Measurements from ENCODE around the gene ITGB7.

ITGB7 gene

DNA sequence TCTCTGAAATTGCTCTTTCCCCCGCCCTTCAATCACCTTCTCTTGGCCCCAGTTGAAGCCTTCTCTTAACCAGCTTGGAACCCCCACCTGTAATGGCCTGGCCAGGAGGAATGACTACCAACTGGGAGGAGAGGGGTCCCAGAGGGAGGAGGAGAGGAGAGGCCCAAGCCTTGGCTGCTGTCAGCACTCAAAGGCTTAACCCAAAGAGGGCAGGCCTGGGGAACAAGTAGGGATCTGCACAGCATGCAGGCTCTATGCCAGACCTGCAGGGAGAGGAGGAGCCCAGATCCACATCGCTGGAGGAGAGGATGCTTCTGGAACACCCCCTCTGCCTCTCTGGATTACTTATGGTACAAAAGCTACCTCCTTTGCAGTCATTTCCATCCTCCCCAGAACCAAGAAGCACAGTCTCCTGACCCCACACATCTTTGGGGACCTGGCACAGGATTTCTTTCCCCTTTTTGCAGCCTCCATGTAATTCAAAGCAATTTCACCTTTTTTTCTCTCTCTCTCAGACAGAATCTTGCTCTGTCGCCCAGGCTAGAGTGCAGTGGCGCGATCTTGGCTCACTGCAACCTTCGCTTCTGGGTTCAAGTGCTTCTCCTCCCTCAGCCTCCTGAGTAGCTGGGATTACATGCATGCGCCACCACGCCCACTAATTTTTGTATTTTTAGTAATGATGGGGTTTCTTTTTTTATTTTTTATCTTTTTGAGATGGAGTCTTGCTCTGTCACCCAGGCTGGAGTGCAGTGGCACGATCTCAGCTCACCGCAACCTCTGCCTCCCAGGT is 18.8 kb upstream of the ITGB7 start:
- peaks cover 6% of the 10 kb centered on the region for H3K4me1 ChIP-seq (ENCODE audit: low read length)

DNA sequence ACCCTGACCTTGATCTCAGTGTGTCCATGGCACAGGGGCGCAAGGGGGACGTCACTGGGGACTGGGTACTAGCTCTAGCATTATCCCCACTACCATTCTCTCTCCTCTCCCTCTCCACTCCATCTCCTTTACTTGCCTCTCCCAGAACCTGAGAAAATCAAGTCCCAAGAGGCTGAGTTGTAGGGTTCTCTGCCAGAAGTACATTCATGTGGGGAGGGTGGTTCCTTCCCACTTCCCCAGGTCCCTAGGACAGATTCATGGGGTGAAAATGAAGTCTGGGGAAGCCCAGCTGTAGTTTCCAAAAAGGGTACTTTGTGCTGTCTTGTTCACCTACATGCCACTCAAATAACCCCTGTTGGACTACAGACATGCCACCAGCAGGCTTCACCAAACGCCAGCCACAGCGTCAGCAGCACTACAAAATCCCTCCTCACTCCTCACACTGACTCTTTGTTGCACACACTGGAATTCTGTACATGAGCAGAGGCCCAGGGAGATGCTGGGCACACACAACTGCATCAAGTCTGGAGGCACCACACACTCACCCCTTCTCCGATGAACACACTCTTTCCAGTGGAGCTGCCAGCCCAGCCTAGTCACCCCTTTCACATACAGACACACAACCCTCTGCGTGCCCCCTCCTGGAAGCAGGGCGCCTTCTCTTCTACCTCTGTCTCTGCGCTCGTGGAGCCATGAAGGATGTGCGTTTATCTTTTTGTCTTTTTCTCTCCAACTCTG is 18.0 kb upstream of the ITGB7 start:
- Histone ChIP-seq H3K9ac (ENCODE audit: low read length) (no peak overlapping the region), H3K4me2 (ENCODE audit: low read length) (no peak overlapping the region)
- no peak for TF ChIP-seq EZH2phosphoT487 (IDR thresholded peaks at IDR 0.05; ENCODE audit: low read depth)
- TF ChIP-seq, protein P1, sequence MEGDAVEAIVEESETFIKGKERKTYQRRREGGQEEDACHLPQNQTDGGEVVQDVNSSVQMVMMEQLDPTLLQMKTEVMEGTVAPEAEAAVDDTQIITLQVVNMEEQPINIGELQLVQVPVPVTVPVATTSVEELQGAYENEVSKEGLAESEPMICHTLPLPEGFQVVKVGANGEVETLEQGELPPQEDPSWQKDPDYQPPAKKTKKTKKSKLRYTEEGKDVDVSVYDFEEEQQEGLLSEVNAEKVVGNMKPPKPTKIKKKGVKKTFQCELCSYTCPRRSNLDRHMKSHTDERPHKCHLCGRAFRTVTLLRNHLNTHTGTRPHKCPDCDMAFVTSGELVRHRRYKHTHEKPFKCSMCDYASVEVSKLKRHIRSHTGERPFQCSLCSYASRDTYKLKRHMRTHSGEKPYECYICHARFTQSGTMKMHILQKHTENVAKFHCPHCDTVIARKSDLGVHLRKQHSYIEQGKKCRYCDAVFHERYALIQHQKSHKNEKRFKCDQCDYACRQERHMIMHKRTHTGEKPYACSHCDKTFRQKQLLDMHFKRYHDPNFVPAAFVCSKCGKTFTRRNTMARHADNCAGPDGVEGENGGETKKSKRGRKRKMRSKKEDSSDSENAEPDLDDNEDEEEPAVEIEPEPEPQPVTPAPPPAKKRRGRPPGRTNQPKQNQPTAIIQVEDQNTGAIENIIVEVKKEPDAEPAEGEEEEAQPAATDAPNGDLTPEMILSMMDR (IDR thresholded peaks at IDR 0.05; ENCODE audit: low read depth, low read length) = no peak

More for the DNA sequence above, 18.8 kb upstream of the ITGB7 start:
- H4K20me1 ChIP-seq (ENCODE audit: insufficient read depth, low read length) = no peaks in the 10 kb centered on the region
- no peak overlapping the region for H3K9ac ChIP-seq (ENCODE audit: low read length)
- H3K4me2 ChIP-seq (ENCODE audit: low read length) = no peak overlapping the region
- H3K27ac ChIP-seq (ENCODE audit: low read length) = no peak overlapping the region
- no peak overlapping the region for H3K4me3 ChIP-seq (ENCODE audit: low read length)
- TF ChIP-seq EZH2phosphoT487 (IDR thresholded peaks at IDR 0.05; ENCODE audit: low read depth) = no peak
- TF ChIP-seq, protein P1 (IDR thresholded peaks at IDR 0.05; ENCODE audit: low read depth, low read length) = no peak
- H3K9me3 ChIP-seq (ENCODE audit: insufficient read depth, low read length) = no peaks in the 10 kb centered on the region
- H3K79me2 ChIP-seq (ENCODE audit: low read length) = no peaks in the 10 kb centered on the region
- no peaks in the 10 kb centered on the region for H3K36me3 ChIP-seq (replicated peaks; ENCODE audit: low read depth, low read length)
- no peak overlapping the region for H2AFZ ChIP-seq (ENCODE audit: low read depth, low read length)
- no peaks in the 10 kb centered on the region for H3K27me3 ChIP-seq (ENCODE audit: low read depth, low read length)

DNA sequence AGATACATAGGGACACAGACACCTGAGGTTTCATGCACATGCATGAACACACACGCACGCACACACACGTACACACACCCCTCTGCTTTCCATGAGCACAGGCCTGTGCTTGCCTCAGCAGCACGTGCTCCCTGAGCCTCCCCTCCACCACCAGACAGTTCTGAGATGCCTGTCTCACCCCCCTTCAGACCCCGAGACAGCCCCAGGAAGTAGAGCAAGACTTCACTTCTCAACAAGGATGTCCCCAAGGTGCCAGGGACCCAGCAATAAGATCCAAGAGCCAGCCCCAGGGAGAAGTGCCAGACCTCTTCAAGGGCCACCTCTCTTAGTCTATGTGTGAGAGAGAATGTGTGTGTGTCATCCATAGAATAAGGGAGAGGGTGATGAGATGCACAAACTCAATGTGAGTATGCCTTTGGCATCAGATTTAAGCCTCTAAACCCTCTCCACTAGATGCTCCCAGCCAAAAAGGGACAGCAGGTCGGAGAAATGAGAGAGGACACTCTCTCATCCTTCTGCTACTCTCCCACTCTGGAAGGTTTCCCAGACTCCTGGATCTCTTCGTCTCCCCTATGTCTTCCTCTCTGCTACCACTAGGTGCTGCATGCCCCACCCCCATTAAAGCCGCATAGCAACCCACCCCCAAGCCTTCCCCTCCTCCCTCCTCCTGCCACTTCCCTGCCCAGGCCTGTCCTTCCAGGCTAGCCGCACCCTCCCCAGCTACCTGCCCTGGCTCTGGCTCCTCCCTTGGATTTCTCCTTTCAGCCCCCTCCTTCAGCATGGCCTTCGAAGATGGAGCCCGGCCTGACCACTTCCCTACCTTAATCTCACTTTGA is 17.2 kb upstream of the ITGB7 start:
- H3K36me3 ChIP-seq (replicated peaks; ENCODE audit: low read depth, low read length) = no peaks in the 10 kb centered on the region
- TF ChIP-seq EZH2phosphoT487 (IDR thresholded peaks at IDR 0.05; ENCODE audit: low read depth) = no peak
- TF ChIP-seq, protein P1 (IDR thresholded peaks at IDR 0.05; ENCODE audit: low read depth, low read length) = no peak
- H3K27me3 ChIP-seq (ENCODE audit: low read depth, low read length) = peaks cover 7% of the 10 kb centered on the region
- no peaks in the 10 kb centered on the region for H3K9me3 ChIP-seq (ENCODE audit: insufficient read depth, low read length)
- H3K4me3 ChIP-seq (ENCODE audit: low read length) = no peak overlapping the region
- H2AFZ ChIP-seq (ENCODE audit: low read depth, low read length) = no peak overlapping the region
- no peak overlapping the region for H3K4me2 ChIP-seq (ENCODE audit: low read length)
- no peaks in the 10 kb centered on the region for H4K20me1 ChIP-seq (ENCODE audit: insufficient read depth, low read length)
- no peaks in the 10 kb centered on the region for H3K79me2 ChIP-seq (ENCODE audit: low read length)
- no peak overlapping the region for H3K9ac ChIP-seq (ENCODE audit: low read length)
- no peak overlapping the region for H3K27ac ChIP-seq (ENCODE audit: low read length)
- peaks cover 11% of the 10 kb centered on the region for H3K4me1 ChIP-seq (ENCODE audit: low read length)

More for the DNA sequence above, 18.0 kb upstream of the ITGB7 start:
- no peaks in the 10 kb centered on the region for H3K79me2 ChIP-seq (ENCODE audit: low read length)
- H3K36me3 ChIP-seq (replicated peaks; ENCODE audit: low read depth, low read length) = no peaks in the 10 kb centered on the region
- H4K20me1 ChIP-seq (ENCODE audit: insufficient read depth, low read length) = no peaks in the 10 kb centered on the region
- no peaks in the 10 kb centered on the region for H3K9me3 ChIP-seq (ENCODE audit: insufficient read depth, low read length)
- no peak overlapping the region for H3K27ac ChIP-seq (ENCODE audit: low read length)
- H2AFZ ChIP-seq (ENCODE audit: low read depth, low read length) = no peak overlapping the region
- H3K4me1 ChIP-seq (ENCODE audit: low read length) = peaks cover 6% of the 10 kb centered on the region
- no peaks in the 10 kb centered on the region for H3K27me3 ChIP-seq (ENCODE audit: low read depth, low read length)
- no peak overlapping the region for H3K4me3 ChIP-seq (ENCODE audit: low read length)

Data from OCI-LY3 (cell line).